HG03060 (cell line): ENCODE data around the gene PPP1R9A.

Experiments used
- ATAC-seq: cut with Tn5 transposase; IDR thresholded peaks from one replicate; pipeline ENCODE4 v1.9.1; 2021; ENCODE audit warnings: low read depth, moderate number of reproducible peaks; ENCODE audit not compliant: unreplicated experiment

Gene PPP1R9A

GRCh38 chr7:95169678-95170077, 262.3 kb downstream of the PPP1R9A start:
- no peak for ATAC-seq

DNA sequence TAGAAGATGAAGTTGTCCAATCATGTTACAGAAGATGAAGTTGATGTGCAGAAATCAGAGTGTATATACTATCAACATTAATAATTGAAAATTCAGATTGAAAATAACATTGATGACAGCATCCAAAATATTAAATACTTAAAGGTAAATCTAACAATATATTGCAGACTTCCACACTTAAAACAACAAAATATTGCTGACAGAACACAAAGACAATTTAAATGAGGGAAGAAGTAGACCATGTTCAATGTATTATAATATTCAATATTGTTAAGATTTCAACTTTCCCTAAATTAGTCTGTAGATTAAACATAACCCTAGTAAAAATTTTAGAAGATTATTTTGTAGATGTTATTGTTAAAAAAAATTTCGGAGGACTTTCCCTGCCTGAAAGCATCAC, 265.0 kb downstream of the PPP1R9A start:
- ATAC-seq: no peak

DNA sequence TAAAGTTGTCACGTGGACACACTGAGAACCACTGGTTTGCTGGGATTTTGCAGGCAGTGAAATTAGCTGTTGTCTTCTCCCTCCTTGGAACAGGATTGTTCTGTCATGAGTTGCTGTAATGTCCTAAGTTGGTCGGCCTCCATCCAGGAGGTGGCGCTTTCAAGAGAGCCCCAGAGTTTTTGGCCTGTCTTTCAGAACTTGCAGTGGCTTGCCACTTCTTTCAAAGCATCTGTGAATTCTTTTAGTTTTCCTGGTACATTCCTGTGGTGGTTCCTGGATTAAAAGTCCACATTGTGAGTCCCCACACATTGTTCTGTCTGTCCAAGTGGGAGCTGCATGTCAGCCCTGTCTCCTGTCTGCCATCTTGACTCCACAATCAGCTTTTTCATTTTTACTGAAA, 283.1 kb downstream of the PPP1R9A start:
- no peak for ATAC-seq

DNA sequence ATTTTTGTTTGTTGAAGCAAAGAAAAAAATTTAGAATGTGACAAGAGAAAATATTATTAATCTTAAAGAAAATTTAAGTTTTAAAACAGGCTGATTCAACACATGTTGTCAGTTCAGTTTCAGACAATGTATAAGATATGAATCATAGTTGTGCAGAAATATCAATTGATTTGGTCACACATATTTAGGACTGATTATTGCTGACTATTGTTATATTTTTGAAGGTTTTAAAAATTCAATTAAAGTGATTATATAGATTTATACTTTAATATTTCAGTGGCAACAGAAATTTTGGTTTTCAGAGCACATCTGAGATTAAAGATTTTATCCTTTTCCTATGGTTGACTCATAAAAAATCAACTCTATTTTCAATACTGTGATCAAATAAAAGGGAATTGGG, 284.4 kb downstream of the PPP1R9A start:
- no peak for ATAC-seq

DNA sequence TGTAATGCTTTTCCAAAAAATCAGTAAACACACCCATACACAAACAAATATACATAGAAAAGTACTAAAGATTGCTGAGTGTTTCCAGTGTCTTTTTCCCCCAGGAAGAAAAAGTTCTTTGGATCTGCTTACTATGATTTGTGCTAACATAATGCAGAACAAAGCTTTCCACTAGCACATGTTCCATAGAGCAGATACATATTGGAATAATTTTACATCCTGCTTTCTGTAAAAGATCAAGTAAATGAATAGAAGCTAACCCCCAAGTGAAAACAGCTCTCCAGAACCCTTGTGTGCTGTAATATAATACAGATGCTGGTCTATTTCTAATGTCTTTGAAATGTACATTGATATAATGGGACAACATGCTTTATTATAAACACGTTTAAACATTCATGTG, 291.5 kb downstream of the PPP1R9A start:
- no peak for ATAC-seq

- no peak for ATAC-seq
Measured at GRCh38 chr7:95199779-95200558, 292.6 kb downstream of the PPP1R9A start.

GRCh38 chr7:95200741-95201140, 293.3 kb downstream of the PPP1R9A start:
- no peak for ATAC-seq

DNA sequence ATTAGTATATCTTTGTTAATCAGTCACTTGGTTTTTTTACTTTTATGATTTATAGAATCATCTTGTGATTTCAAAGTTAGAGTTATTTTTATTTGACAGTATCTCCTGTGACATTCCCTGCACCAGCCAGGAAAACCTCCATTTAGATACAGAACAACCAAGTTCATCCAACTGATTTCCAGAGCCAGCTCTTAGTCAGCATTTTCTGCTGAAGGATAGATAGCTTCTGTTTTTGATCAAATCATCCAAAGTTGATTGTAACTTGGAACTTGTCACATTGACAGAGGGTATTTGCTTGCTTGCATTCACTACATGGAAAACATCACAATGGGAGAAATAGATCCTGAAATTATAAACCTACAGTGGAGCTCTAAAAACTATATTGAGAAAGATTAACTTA, 294.3 kb downstream of the PPP1R9A start:
- no peak for ATAC-seq

DNA sequence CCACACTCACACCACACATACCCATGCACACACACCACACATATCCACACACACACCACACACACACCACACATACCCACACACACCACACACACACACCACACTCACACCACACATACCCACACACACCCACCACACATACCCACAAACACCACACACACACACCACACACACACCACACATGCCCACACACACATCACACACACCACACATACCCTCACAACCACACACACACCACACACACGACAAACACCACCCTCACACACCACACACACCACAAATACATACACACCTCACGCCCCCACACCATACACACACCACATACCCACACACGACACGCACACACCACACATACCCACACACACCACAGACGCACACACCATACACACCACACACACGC, 297.2 kb downstream of the PPP1R9A start:
- ATAC-seq: no peak

GRCh38 chr7:95205665-95206225, 298.4 kb downstream of the PPP1R9A start:
- ATAC-seq: no peak

DNA sequence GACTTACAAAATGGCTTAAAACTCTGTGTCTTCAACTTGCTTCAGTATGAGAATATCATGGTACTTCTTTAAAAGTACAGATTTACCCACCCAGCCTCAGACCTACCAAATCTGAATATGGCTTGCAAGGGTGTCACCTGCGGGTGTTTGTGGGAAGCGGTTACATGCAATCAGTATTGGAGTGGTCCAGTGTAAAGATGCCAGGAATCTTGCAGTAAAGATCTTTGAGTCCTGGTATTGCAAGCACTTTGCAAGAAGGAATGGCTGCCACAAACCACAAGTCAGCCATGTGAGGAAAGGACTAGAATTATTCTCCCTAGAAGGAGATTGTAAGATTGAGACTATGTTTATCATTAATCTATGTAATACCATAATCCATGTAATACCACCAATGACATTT, 301.9 kb downstream of the PPP1R9A start:
- no peak for ATAC-seq

- no peak for ATAC-seq
Measured at GRCh38 chr7:95209788-95210187, 302.4 kb downstream of the PPP1R9A start.

GRCh38 chr7:95213148-95213547, 305.8 kb downstream of the PPP1R9A start:
- no peak for ATAC-seq

DNA sequence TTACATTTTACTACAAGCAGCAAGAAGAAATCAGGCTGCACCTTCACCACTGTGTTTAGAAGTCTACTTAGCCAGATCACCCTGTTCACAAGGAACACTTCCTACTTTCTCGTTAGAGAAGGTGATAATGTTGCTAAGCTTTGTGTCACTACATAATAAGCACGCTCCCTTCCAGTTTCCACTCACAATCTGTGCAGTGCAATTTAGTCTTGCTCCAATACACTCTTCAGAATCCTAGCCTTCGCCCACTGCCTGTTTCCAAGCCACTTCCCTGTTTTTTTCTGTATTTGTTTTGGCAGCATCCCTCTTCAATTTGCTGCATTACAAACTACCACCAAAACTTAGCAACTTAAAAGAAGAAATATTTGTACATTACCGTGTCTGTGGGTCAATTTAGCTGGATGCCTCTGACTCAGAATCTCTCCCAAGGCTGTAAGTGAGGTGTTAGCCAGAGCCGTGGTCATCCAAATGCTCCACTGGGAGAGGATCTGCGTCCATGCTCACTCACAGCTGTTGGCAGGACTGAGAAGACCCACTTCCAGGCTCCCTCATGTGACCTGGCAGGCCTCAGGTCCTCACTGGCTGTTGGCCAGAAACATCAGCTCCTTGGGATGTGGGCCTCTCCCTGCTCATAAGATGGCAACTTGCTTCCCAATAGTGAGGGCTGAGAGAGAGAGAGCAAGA, 306.6 kb downstream of the PPP1R9A start:
- ATAC-seq: no peak

GRCh38 chr7:95219721-95220120, 312.3 kb downstream of the PPP1R9A start:
- no peak for ATAC-seq

DNA sequence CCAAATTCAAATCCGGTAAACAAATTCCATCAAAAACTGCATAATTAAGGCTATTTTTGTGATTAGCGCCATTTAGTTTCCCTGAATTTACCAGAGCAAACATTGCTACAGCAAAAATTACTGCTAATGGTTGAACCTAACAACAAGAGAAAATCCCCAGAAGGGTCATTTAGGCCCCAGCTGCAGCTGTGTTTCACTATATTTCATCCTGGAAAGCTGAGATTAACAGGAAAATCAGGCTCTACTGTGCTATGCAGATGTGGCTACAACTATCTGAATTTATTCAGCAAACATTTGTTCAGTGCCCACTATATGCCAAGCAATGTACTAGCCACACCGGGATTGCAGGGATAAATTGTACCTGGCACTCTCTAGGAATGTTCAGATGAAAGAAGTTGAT, 312.9 kb downstream of the PPP1R9A start:
- ATAC-seq: no peak

- ATAC-seq: no peak
Measured at GRCh38 chr7:95225301-95225700, 317.9 kb downstream of the PPP1R9A start.

DNA sequence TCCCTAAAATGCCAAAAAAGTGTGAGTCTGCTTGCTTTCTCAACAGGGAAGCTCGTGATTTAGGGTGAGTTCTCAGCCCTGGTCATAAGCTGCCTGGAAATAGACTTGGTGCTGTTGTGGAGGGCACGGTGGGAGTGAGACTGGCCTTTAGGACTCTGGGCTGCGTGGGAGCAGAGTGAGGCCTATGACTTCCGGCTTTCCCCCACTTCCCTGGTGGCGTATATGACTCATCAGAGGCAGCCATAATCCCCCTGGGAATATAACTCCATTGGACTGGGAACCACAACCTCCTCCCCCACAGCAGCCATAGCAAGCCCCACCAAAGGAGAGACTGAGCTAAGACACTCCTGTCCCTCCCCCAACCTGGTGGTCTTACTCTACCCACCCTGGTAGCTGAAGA, 321.9 kb downstream of the PPP1R9A start:
- no peak for ATAC-seq

GRCh38 chr7:95238252-95238943, 331.0 kb downstream of the PPP1R9A start:
- ATAC-seq: no peak

DNA sequence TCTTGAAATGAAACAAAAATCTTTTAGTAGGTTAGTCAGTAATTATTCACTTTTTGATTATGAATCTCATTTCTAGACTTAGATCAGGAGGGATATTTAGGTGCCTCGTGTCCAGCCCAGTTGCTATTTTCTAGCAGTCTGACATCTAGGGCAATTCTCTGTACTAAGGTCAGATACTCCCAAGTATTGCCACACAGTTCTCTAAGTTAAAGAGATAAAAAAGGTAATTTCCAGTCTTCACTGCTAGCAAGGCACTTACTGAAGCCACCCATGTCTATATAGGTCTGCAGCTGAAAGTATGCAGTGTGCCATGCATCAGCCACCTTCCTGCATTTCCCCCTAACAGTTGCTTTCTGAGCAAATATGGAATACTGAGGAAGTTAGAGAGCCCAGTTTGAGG, 333.5 kb downstream of the PPP1R9A start:
- ATAC-seq: no peak

- ATAC-seq: no peak
Measured at GRCh38 chr7:95242266-95242665, 334.9 kb downstream of the PPP1R9A start.
